ENCODE results near the gene AADACL3.
"Not testable (repeated sequence)": the region's sequence is repeated elsewhere in the genome, so short reads cannot be mapped to it uniquely, and the experiment has no call there.

The AADACL3 gene

GRCh38 chr1:12708396-12709090 lies 7.4 kb upstream of the AADACL3 start:
- Mint-ChIP-seq H3K9me3 (peaks cover 9% of the 10 kb centered on the region), H3K27me3 (peaks cover 13% of the 10 kb centered on the region), H3K4me1 (ENCODE audit: low read depth) (no peaks in the 10 kb centered on the region), H3K4me3 (no peak overlapping the region), H3K27ac (no peak overlapping the region), H3K36me3 (ENCODE audit: low read depth) (no peaks in the 10 kb centered on the region)

GRCh38 chr1:12709091-12709491 lies 6.8 kb upstream of the AADACL3 start:
- no peak overlapping the region for H3K27ac Mint-ChIP-seq
- H3K9me3 Mint-ChIP-seq: peaks cover 6% of the 10 kb centered on the region
- H3K36me3 Mint-ChIP-seq (ENCODE audit: low read depth): no peaks in the 10 kb centered on the region
- no peaks in the 10 kb centered on the region for H3K4me1 Mint-ChIP-seq (ENCODE audit: low read depth)
- no peak overlapping the region for H3K4me3 Mint-ChIP-seq
- H3K27me3 Mint-ChIP-seq: peaks cover 13% of the 10 kb centered on the region

- H3K9me3 Mint-ChIP-seq: peaks cover 3% of the 10 kb centered on the region
- peaks cover 13% of the 10 kb centered on the region for H3K27me3 Mint-ChIP-seq
- no peak overlapping the region for H3K27ac Mint-ChIP-seq
- H3K4me1 Mint-ChIP-seq (ENCODE audit: low read depth): no peaks in the 10 kb centered on the region
- H3K36me3 Mint-ChIP-seq (ENCODE audit: low read depth): no peaks in the 10 kb centered on the region
- no peak overlapping the region for H3K4me3 Mint-ChIP-seq
Measured at GRCh38 chr1:12709696-12710095, 6.2 kb upstream of the AADACL3 start.

- peaks cover 14% of the 10 kb centered on the region for H3K27me3 Mint-ChIP-seq
- H3K9me3 Mint-ChIP-seq: no peaks in the 10 kb centered on the region
Measured at GRCh38 chr1:12711536-12711935, 4.4 kb upstream of the AADACL3 start.

GRCh38 chr1:12712076-12712475 lies 3.8 kb upstream of the AADACL3 start:
- H3K27me3 Mint-ChIP-seq: peaks cover 17% of the 10 kb centered on the region
- H3K9me3 Mint-ChIP-seq: no peaks in the 10 kb centered on the region
- no peak overlapping the region for H3K27ac Mint-ChIP-seq
- no peaks in the 10 kb centered on the region for H3K36me3 Mint-ChIP-seq (ENCODE audit: low read depth)
- no peaks in the 10 kb centered on the region for H3K4me1 Mint-ChIP-seq (ENCODE audit: low read depth)
- no peak overlapping the region for H3K4me3 Mint-ChIP-seq

More at GRCh38 chr1:12711536-12711935, 4.4 kb upstream of the AADACL3 start:
- Mint-ChIP-seq H3K36me3 (ENCODE audit: low read depth) (no peaks in the 10 kb centered on the region), H3K27ac (no peak overlapping the region), H3K4me3 (no peak overlapping the region), H3K4me1 (ENCODE audit: low read depth) (no peaks in the 10 kb centered on the region)

GRCh38 chr1:12712929-12713328 lies 3.0 kb upstream of the AADACL3 start:
- Mint-ChIP-seq H3K4me1 (ENCODE audit: low read depth) (no peaks in the 10 kb centered on the region), H3K4me3 (no peak overlapping the region), H3K27me3 (peaks cover 17% of the 10 kb centered on the region), H3K36me3 (ENCODE audit: low read depth) (no peaks in the 10 kb centered on the region), H3K9me3 (no peaks in the 10 kb centered on the region), H3K27ac (no peak overlapping the region)

GRCh38 chr1:12713651-12714050 lies 2.3 kb upstream of the AADACL3 start:
- H3K4me3 Mint-ChIP-seq; H3K9me3 Mint-ChIP-seq; H3K36me3 Mint-ChIP-seq (ENCODE audit: low read depth); H3K4me1 Mint-ChIP-seq (ENCODE audit: low read depth); H3K27ac Mint-ChIP-seq: not testable (repeated sequence)
- H3K27me3 Mint-ChIP-seq: peaks cover 17% of the 10 kb centered on the region

- no peak overlapping the region for H3K27ac Mint-ChIP-seq
- no peaks in the 10 kb centered on the region for H3K4me1 Mint-ChIP-seq (ENCODE audit: low read depth)
- no peaks in the 10 kb centered on the region for H3K36me3 Mint-ChIP-seq (ENCODE audit: low read depth)
- peaks cover 21% of the 10 kb centered on the region for H3K27me3 Mint-ChIP-seq
- H3K9me3 Mint-ChIP-seq: no peaks in the 10 kb centered on the region
- H3K4me3 Mint-ChIP-seq: no peak overlapping the region
Measured at GRCh38 chr1:12714710-12715475, 1.0 kb upstream of the AADACL3 start.

GRCh38 chr1:12717301-12717838 lies 1.5 kb downstream of the AADACL3 start:
- Mint-ChIP-seq H3K27me3 (peaks cover 11% of the 10 kb centered on the region), H3K36me3 (ENCODE audit: low read depth) (no peaks in the 10 kb centered on the region), H3K4me3 (no peak overlapping the region), H3K4me1 (ENCODE audit: low read depth) (no peaks in the 10 kb centered on the region), H3K9me3 (no peaks in the 10 kb centered on the region), H3K27ac (no peak overlapping the region)

GRCh38 chr1:12722626-12723025 lies 6.7 kb downstream of the AADACL3 start:
- no peaks in the 10 kb centered on the region for H3K4me1 Mint-ChIP-seq (ENCODE audit: low read depth)
- H3K27me3 Mint-ChIP-seq: peaks cover 15% of the 10 kb centered on the region

GRCh38 chr1:12728391-12728790 lies 12.5 kb downstream of the AADACL3 start:
- Mint-ChIP-seq H3K4me3 (no peak overlapping the region), H3K9me3 (peaks cover 9% of the 10 kb centered on the region), H3K27ac (no peak overlapping the region), H3K27me3 (peaks cover 45% of the 10 kb centered on the region), H3K4me1 (ENCODE audit: low read depth) (no peaks in the 10 kb centered on the region), H3K36me3 (ENCODE audit: low read depth) (no peaks in the 10 kb centered on the region)

More at GRCh38 chr1:12722626-12723025, 6.7 kb downstream of the AADACL3 start:
- Mint-ChIP-seq H3K36me3 (ENCODE audit: low read depth) (no peaks in the 10 kb centered on the region), H3K27ac (no peak overlapping the region), H3K4me3 (no peak overlapping the region), H3K9me3 (no peaks in the 10 kb centered on the region)

- H3K4me1 Mint-ChIP-seq (ENCODE audit: low read depth): no peaks in the 10 kb centered on the region
- H3K4me3 Mint-ChIP-seq: no peak overlapping the region
- no peaks in the 10 kb centered on the region for H3K36me3 Mint-ChIP-seq (ENCODE audit: low read depth)
- H3K27me3 Mint-ChIP-seq: peaks cover 52% of the 10 kb centered on the region
- no peak overlapping the region for H3K27ac Mint-ChIP-seq
- peaks cover 9% of the 10 kb centered on the region for H3K9me3 Mint-ChIP-seq
Measured at GRCh38 chr1:12730156-12730555, 14.2 kb downstream of the AADACL3 start.

GRCh38 chr1:12731084-12731483 lies 15.2 kb downstream of the AADACL3 start:
- not testable (repeated sequence) for H3K27ac Mint-ChIP-seq; H3K36me3 Mint-ChIP-seq (ENCODE audit: low read depth); H3K4me1 Mint-ChIP-seq (ENCODE audit: low read depth); H3K4me3 Mint-ChIP-seq
- Mint-ChIP-seq H3K9me3 (peaks cover 13% of the 10 kb centered on the region), H3K27me3 (peaks cover 54% of the 10 kb centered on the region)

GRCh38 chr1:12734651-12735050 lies 18.7 kb downstream of the AADACL3 start:
- Mint-ChIP-seq H3K4me1 (ENCODE audit: low read depth) (no peaks in the 10 kb centered on the region), H3K36me3 (ENCODE audit: low read depth) (no peaks in the 10 kb centered on the region), H3K27ac (no peak overlapping the region), H3K4me3 (no peak overlapping the region), H3K27me3 (peaks cover 76% of the 10 kb centered on the region), H3K9me3 (peaks cover 21% of the 10 kb centered on the region)

GRCh38 chr1:12738934-12739333 lies 23.0 kb downstream of the AADACL3 start:
- Mint-ChIP-seq H3K4me3 (no peak overlapping the region), H3K4me1 (ENCODE audit: low read depth) (no peaks in the 10 kb centered on the region), H3K36me3 (ENCODE audit: low read depth) (no peaks in the 10 kb centered on the region), H3K27ac (no peak overlapping the region), H3K9me3 (peaks cover 12% of the 10 kb centered on the region), H3K27me3 (peaks cover 50% of the 10 kb centered on the region)

Measured in stimulated activated naive CD8-positive, alpha-beta T cell treated with anti-CD3 and anti-CD28 coated beads, Interleukin-15, Interleukin-2, amounts not matched to agents 100 ng/mL and 50 ng/mL, for 24 hours (primary cell).